ENCODE data around the gene ISCA1. TPM values are rescaled to one million over a fixed set of nuclear protein-coding genes. Genes with fewer than 3 reads are reported as not detected.

Gene ISCA1
- total and polyA plus RNA-seq, 2 donors (not counting 1 experiment from before 2014, with no cell fraction given) = 19.2 to 44.8 TPM

- Histone ChIP-seq H3K27ac (ENCODE audit: insufficient read depth, low read length) (no peak overlapping the region), H3K36me3 (ENCODE audit: control insufficient read depth, insufficient read depth, low read length) (peaks cover 4% of the 10 kb centered on the region), H2AFZ (ENCODE audit: low read length) (no peak overlapping the region), H3K4me1 (ENCODE audit: control insufficient read depth, extremely low read depth, insufficient read depth, low read length) (peaks cover 9% of the 10 kb centered on the region), H4K20me1 (ENCODE audit: control insufficient read depth, extremely low read depth, insufficient read depth, low read length) (no peaks in the 10 kb centered on the region), H3K4me2 (ENCODE audit: extremely low read depth, insufficient read depth, low read length) (no peak overlapping the region), H3K9ac (ENCODE audit: insufficient read depth, low read length) (no peak overlapping the region), H3K9me3 (ENCODE audit: control insufficient read depth, insufficient read depth, low read depth, low read length) (no peaks in the 10 kb centered on the region), H3K4me3 (replicated peaks in 1 of 4; ENCODE audit: control extremely low read depth in 1 of 4, insufficient read depth in 1 of 4, low read depth in 3 of 4, low read length in 4 of 4) (no peak overlapping the region), H3K27me3 (ENCODE audit: control insufficient read depth, insufficient read depth, low read length) (no peaks in the 10 kb centered on the region), H3K79me2 (ENCODE audit: control insufficient read depth, insufficient read depth, low read length) (no peaks in the 10 kb centered on the region)
- TF ChIP-seq, protein P1, sequence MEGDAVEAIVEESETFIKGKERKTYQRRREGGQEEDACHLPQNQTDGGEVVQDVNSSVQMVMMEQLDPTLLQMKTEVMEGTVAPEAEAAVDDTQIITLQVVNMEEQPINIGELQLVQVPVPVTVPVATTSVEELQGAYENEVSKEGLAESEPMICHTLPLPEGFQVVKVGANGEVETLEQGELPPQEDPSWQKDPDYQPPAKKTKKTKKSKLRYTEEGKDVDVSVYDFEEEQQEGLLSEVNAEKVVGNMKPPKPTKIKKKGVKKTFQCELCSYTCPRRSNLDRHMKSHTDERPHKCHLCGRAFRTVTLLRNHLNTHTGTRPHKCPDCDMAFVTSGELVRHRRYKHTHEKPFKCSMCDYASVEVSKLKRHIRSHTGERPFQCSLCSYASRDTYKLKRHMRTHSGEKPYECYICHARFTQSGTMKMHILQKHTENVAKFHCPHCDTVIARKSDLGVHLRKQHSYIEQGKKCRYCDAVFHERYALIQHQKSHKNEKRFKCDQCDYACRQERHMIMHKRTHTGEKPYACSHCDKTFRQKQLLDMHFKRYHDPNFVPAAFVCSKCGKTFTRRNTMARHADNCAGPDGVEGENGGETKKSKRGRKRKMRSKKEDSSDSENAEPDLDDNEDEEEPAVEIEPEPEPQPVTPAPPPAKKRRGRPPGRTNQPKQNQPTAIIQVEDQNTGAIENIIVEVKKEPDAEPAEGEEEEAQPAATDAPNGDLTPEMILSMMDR (conservative IDR thresholded peaks at IDR 0.05 in 1 of 2, IDR thresholded peaks at IDR 0.05 in 1 of 2; ENCODE audit: low read depth in 1 of 2, low read length in 2 of 2) = no peak
- TF ChIP-seq EZH2 (IDR thresholded peaks at IDR 0.05; ENCODE audit: low read length, missing control alignments) = no peak
- DNase-seq (ENCODE audit: low read depth in 2 of 2) = no peak
Measured at GRCh38 chr9:86328156-86328555, 45.8 kb upstream of the ISCA1 start.

DNA sequence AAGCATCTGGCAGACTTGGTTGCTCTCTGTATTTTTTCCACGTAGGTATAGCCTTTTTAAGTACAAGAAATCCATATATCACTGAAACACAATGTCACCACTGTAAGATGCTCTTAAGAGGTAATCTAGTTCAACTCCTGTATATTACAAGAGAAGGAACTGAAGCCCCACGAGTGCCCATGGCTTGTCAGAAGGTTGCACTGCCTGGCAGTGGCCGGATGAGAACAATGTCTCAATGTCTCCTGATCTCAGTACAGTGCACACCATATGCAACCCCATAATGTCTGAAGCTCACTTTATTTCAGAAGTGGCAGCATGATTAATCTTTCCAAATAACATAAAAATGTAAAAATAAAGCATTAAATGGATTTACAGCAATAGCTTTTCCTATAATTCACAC is 44.2 kb upstream of the ISCA1 start:
- no peak for DNase-seq (ENCODE audit: low read depth in 2 of 2)
- Histone ChIP-seq H3K4me1 (ENCODE audit: control insufficient read depth, extremely low read depth, insufficient read depth, low read length) (peaks cover 18% of the 10 kb centered on the region), H3K36me3 (ENCODE audit: control insufficient read depth, insufficient read depth, low read length) (peaks cover 6% of the 10 kb centered on the region), H3K9ac (ENCODE audit: insufficient read depth, low read length) (no peak overlapping the region), H4K20me1 (ENCODE audit: control insufficient read depth, extremely low read depth, insufficient read depth, low read length) (no peaks in the 10 kb centered on the region), H3K4me2 (ENCODE audit: extremely low read depth, insufficient read depth, low read length) (no peak overlapping the region), H3K4me3 (replicated peaks in 1 of 4; ENCODE audit: control extremely low read depth in 1 of 4, insufficient read depth in 1 of 4, low read depth in 3 of 4, low read length in 4 of 4) (no peak overlapping the region), H3K27me3 (ENCODE audit: control insufficient read depth, insufficient read depth, low read length) (no peaks in the 10 kb centered on the region), H3K79me2 (ENCODE audit: control insufficient read depth, insufficient read depth, low read length) (no peaks in the 10 kb centered on the region), H3K27ac (ENCODE audit: insufficient read depth, low read length) (no peak overlapping the region), H3K9me3 (ENCODE audit: control insufficient read depth, insufficient read depth, low read depth, low read length) (no peaks in the 10 kb centered on the region), H2AFZ (ENCODE audit: low read length) (no peak overlapping the region)
- TF ChIP-seq, protein P1 (conservative IDR thresholded peaks at IDR 0.05 in 1 of 2, IDR thresholded peaks at IDR 0.05 in 1 of 2; ENCODE audit: low read depth in 1 of 2, low read length in 2 of 2) = no peak
- no peak for TF ChIP-seq EZH2 (IDR thresholded peaks at IDR 0.05; ENCODE audit: low read length, missing control alignments)

- Histone ChIP-seq H3K79me2 (ENCODE audit: control insufficient read depth, insufficient read depth, low read length) (no peaks in the 10 kb centered on the region), H3K27ac (ENCODE audit: insufficient read depth, low read length) (no peak overlapping the region), H3K4me3 (replicated peaks in 1 of 4; ENCODE audit: control extremely low read depth in 1 of 4, insufficient read depth in 1 of 4, low read depth in 3 of 4, low read length in 4 of 4) (no peak overlapping the region), H3K9ac (ENCODE audit: insufficient read depth, low read length) (no peak overlapping the region), H2AFZ (ENCODE audit: low read length) (no peak overlapping the region), H3K4me1 (ENCODE audit: control insufficient read depth, extremely low read depth, insufficient read depth, low read length) (peaks cover 22% of the 10 kb centered on the region), H4K20me1 (ENCODE audit: control insufficient read depth, extremely low read depth, insufficient read depth, low read length) (no peaks in the 10 kb centered on the region), H3K36me3 (ENCODE audit: control insufficient read depth, insufficient read depth, low read length) (peaks cover 6% of the 10 kb centered on the region), H3K9me3 (ENCODE audit: control insufficient read depth, insufficient read depth, low read depth, low read length) (no peaks in the 10 kb centered on the region), H3K27me3 (ENCODE audit: control insufficient read depth, insufficient read depth, low read length) (no peaks in the 10 kb centered on the region), H3K4me2 (ENCODE audit: extremely low read depth, insufficient read depth, low read length) (no peak overlapping the region)
- TF ChIP-seq EZH2 (IDR thresholded peaks at IDR 0.05; ENCODE audit: low read length, missing control alignments) = no peak
- TF ChIP-seq, protein P1 (conservative IDR thresholded peaks at IDR 0.05 in 1 of 2, IDR thresholded peaks at IDR 0.05 in 1 of 2; ENCODE audit: low read depth in 1 of 2, low read length in 2 of 2) = no peak
- DNase-seq (ENCODE audit: low read depth in 2 of 2) = peak; percentile 26 to 51
Measured at GRCh38 chr9:86324901-86325300, 42.6 kb upstream of the ISCA1 start.

Measured in fibroblast of lung (primary cell).